ENCODE data around the gene ACVRL1. TPM values are rescaled to one million over a fixed set of nuclear protein-coding genes. Genes with fewer than 3 reads are reported as not detected.

Gene ACVRL1
- total RNA-seq, 1 donor from 2014 or later: 2.0 TPM

GRCh38 chr12:51915951-51916350, 8.6 kb downstream of the ACVRL1 start:
- TF ChIP-seq EZH2 (IDR thresholded peaks at IDR 0.05) (no peak), EZH2phosphoT487 (IDR thresholded peaks at IDR 0.05) (no peak), CTCF (IDR thresholded peaks at IDR 0.05) (no peak)
- Histone ChIP-seq H3K27me3 (peaks cover 2% of the 10 kb centered on the region), H4K20me1 (ENCODE audit: low read depth) (no peaks in the 10 kb centered on the region), H3K36me3 (no peaks in the 10 kb centered on the region), H3K9me3 (ENCODE audit: low read depth) (no peaks in the 10 kb centered on the region), H3K27ac (no peak overlapping the region), H3K9ac (no peak overlapping the region), H2AFZ (replicated peaks) (no peak overlapping the region), H3K4me3 (no peak overlapping the region), H3F3A (ENCODE audit: low read depth) (peaks cover 5% of the 10 kb centered on the region), H3K4me1 (peaks cover 10% of the 10 kb centered on the region), H3K4me2 (no peak overlapping the region), H3K79me2 (ENCODE audit: low read depth) (no peaks in the 10 kb centered on the region)
- no peaks in the 10 kb centered on the region for H3K9me3 Mint-ChIP-seq
- H3K27ac Mint-ChIP-seq: no peak overlapping the region
- no peaks in the 10 kb centered on the region for H3K36me3 Mint-ChIP-seq
- no peak overlapping the region for H3K4me3 Mint-ChIP-seq
- H3K4me1 Mint-ChIP-seq: peaks cover 28% of the 10 kb centered on the region
- DNase-seq (ENCODE audit: low spot score): no peak
- H3K27me3 Mint-ChIP-seq (ENCODE audit: insufficient read depth, low read depth): peaks cover 8% of the 10 kb centered on the region

- H3K27ac ChIP-seq: no peak overlapping the region
- no peaks in the 10 kb centered on the region for H3K79me2 ChIP-seq (ENCODE audit: low read depth)
- Mint-ChIP-seq H3K9me3 (no peaks in the 10 kb centered on the region), H3K4me3 (no peak overlapping the region), H3K36me3 (no peaks in the 10 kb centered on the region), H3K27ac (peak overlapping the region; percentile 63), H3K4me1 (peaks cover 25% of the 10 kb centered on the region), H3K27me3 (ENCODE audit: insufficient read depth, low read depth) (peaks cover 10% of the 10 kb centered on the region)
- H3K27me3 ChIP-seq: no peaks in the 10 kb centered on the region
- no peak overlapping the region for H2AFZ ChIP-seq (replicated peaks)
- DNase-seq (ENCODE audit: low spot score): no peak
- TF ChIP-seq EZH2phosphoT487 (IDR thresholded peaks at IDR 0.05) (no peak), CTCF (IDR thresholded peaks at IDR 0.05) (no peak), EZH2 (IDR thresholded peaks at IDR 0.05) (no peak)
- peaks cover 11% of the 10 kb centered on the region for H3F3A ChIP-seq (ENCODE audit: low read depth)
- H3K4me3 ChIP-seq: no peak overlapping the region
- no peaks in the 10 kb centered on the region for H3K9me3 ChIP-seq (ENCODE audit: low read depth)
- H3K4me1 ChIP-seq: peaks cover 19% of the 10 kb centered on the region
- H4K20me1 ChIP-seq (ENCODE audit: low read depth): no peaks in the 10 kb centered on the region
- no peak overlapping the region for H3K9ac ChIP-seq
- H3K4me2 ChIP-seq: no peak overlapping the region
- no peaks in the 10 kb centered on the region for H3K36me3 ChIP-seq
These were observed 9.8 kb downstream of the ACVRL1 start for GRCh38 chr12:51917041-51917590.

DNA sequence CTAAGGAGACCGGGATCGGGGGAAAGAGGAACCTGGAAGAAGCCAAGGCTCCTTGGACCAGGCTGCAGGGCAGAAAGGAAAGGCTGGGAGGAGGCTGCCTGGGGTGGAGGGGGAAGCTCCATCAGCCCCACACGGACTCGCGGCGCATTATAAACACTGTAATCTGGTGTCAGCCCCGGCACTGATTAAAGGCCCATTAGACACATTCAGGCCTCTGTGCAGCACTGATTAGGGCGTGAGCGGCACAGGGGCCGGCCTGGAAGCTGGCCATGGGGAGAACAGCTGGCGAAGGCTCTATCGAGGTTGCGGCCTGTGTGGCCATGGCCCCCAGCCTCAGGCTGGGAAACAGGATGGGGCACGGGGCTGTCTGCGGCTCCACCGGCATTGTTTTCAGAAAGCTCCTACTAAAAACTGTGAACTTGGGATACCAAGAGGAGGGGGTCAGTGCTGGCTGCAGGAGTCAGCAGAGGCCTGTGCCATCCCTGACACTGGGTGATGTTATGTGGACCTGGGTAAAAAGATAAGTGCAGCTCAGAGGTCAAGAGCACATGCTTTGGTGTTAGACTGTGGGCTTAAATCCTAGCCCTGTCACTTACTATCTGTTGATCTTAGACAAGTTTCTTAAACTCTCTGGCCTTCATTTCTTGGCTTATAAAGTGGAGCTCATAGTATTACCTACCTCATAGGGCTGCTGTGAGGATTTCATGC, 10.6 kb downstream of the ACVRL1 start:
- H3K27me3 ChIP-seq: no peaks in the 10 kb centered on the region
- Mint-ChIP-seq H3K36me3 (no peaks in the 10 kb centered on the region), H3K4me1 (peaks cover 17% of the 10 kb centered on the region), H3K9me3 (no peaks in the 10 kb centered on the region), H3K4me3 (no peak overlapping the region), H3K27ac (no peak overlapping the region), H3K27me3 (ENCODE audit: insufficient read depth, low read depth) (peaks cover 12% of the 10 kb centered on the region)
- H3K9me3 ChIP-seq (ENCODE audit: low read depth): no peaks in the 10 kb centered on the region
- TF ChIP-seq EZH2 (IDR thresholded peaks at IDR 0.05) (no peak), EZH2phosphoT487 (IDR thresholded peaks at IDR 0.05) (no peak), CTCF (IDR thresholded peaks at IDR 0.05) (no peak)
- H3K79me2 ChIP-seq (ENCODE audit: low read depth): no peaks in the 10 kb centered on the region
- H3F3A ChIP-seq (ENCODE audit: low read depth): peaks cover 11% of the 10 kb centered on the region
- H3K4me2 ChIP-seq: no peak overlapping the region
- H3K4me3 ChIP-seq: no peak overlapping the region
- H3K9ac ChIP-seq: no peak overlapping the region
- no peaks in the 10 kb centered on the region for H3K36me3 ChIP-seq
- no peaks in the 10 kb centered on the region for H4K20me1 ChIP-seq (ENCODE audit: low read depth)
- H3K4me1 ChIP-seq: peaks cover 14% of the 10 kb centered on the region
- DNase-seq (ENCODE audit: low spot score): no peak
- no peak overlapping the region for H2AFZ ChIP-seq (replicated peaks)
- H3K27ac ChIP-seq: no peak overlapping the region

Measured in neural progenitor cell (in vitro differentiated cells).